Stimulated activated naive CD4-positive, alpha-beta T cell (primary cell): ENCODE measurements around the gene ETFA.
A peak's percentile ranks its signal among the peaks of the same experiment; 100 is the strongest.

Experiments
- DNase-seq, 6 experiments: peaks; one replicate each; lab custom pipeline; 2025; lab: John Stamatoyannopoulos, UW

The ETFA gene

GRCh38 chr15:76340803-76341365, 29.6 kb upstream of the ETFA start:
- DNase-seq, result peak in 3 of 6 experiments; percentile 34 to 56 (median 38)

- DNase-seq, result peak in 3 of 6 experiments; percentile 32 to 59 (median 44)
Measured at GRCh38 chr15:76340198-76340802, 29.0 kb upstream of the ETFA start.

GRCh38 chr15:76339305-76340197, 28.3 kb upstream of the ETFA start:
- peak in 3 of 6 experiments; percentile 28 to 59 (median 44) for DNase-seq

- DNase-seq, result peak in 1 of 6 experiments; percentile 33
Measured at GRCh38 chr15:76338486-76339304, 27.4 kb upstream of the ETFA start.

- peak in 2 of 6 experiments; percentile 33 to 43 for DNase-seq
Measured at GRCh38 chr15:76337696-76338485, 26.6 kb upstream of the ETFA start.

- DNase-seq, result peak in 1 of 6 experiments; percentile 45
Measured at GRCh38 chr15:76337059-76337695, 25.9 kb upstream of the ETFA start.

DNA sequence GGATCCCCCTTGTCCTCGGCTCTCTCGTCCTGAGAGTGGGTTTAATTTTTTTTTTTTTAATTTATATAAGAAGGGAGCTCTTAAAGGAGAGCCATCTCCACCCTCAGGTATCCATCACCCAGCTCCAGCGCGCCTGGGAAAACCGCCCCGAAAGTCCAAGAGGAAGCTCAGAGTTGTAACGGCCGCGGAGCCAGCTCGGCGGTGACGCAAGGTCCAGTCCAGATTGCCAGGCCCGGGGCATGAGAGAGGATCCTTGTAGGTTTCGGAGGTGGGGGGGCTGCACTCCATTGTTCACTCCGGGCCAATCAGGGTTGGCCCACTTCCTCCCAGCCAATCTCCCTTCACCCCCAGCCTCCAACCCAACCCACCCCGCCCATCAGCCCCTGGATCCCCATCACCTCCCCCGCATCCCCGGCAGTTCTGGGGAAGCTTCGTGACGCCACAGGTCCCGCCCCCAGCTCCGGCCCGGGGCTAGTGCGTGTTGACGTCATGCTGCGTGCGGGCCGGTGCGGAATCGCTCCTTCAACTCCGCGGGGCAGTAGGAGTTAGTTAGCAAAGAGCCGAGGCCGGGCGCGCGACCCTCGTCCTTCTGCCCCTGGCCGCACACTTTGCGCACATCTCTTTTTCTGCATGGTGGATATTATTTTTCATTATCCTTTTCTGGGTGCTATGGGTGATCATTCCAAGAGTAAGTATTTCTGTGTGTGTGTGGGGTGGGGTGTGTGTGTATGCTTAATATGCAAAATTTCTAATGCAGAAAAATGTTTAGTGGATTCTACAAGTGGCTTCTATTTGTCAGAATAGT, 25.2 kb upstream of the ETFA start, which contains the start of gene ISL2:
Gene ISL2, plus strand, starts transcription at position 520 of the 805 bp plus-strand sequence. Its CDS starts 111 bp downstream, at position 631.
- peak in 1 of 6 experiments; percentile 18 for DNase-seq

GRCh38 chr15:76335307-76336253, 24.3 kb upstream of the ETFA start:
- peak in 1 of 6 experiments; percentile 25 for DNase-seq

- DNase-seq, result no peak
Measured at GRCh38 chr15:76334438-76335306, 23.4 kb upstream of the ETFA start.

- DNase-seq, result no peak
Measured at GRCh38 chr15:76333720-76334437, 22.6 kb upstream of the ETFA start.

DNA sequence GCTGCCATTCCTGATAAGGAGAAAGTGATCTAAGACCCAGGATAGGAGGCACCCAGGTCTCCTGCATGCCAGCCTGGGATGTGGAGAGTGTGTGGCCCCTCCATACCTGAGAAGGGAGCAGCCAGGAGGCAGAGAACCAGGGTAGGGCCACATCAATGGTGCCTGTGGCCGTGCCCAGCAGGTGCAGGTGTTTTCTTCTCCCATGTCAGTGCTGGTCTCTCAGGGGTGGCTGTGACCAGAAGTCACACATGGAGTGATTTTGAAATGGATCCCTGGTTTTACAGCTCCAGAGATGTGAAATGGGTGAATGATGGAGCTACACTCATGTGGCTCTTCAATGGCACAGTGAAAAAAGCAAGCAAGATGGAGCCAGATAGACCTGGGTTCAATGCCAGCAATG, 22.0 kb upstream of the ETFA start:
- no peak for DNase-seq

DNA sequence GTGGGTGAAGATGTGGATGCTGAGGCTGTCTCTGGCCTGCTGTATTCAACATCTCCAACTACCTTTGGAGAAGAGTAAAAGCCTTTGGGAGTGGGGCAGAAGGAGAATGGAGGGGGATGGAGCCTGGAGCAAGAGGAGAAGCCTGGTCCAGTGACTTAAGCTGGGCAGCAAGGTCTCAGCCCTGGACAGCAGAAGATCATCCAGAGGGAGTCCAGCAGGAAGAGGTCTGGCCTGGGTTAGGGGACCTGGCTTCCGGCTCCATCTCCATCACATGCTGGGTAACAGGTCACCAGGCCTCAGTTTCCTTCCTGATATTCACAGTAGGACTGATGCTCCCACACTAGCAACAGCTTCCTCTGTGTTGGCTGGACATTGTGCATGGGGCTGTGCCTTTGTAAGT, 21.5 kb upstream of the ETFA start:
- no peak for DNase-seq

- no peak for DNase-seq
Measured at GRCh38 chr15:76330080-76330680, 18.9 kb upstream of the ETFA start.

DNA sequence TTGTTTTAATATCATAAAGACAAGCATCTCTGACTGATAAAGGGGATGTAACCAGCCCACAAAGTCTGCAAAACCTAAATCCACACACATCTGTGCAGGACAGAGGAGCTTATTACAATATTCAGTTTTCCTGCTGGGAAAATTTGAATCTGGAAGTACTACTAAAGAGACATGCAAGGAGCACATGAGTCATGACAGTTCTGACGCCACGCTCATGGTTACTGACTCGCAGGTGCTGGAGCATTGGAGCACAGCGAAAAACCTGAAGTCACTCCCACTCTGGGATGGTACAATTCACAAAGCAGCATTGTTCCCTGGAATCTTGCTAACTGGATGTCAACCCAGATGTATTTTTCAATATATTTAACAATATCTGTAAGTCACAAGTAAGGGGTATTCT, 17.7 kb upstream of the ETFA start:
- no peak for DNase-seq

DNA sequence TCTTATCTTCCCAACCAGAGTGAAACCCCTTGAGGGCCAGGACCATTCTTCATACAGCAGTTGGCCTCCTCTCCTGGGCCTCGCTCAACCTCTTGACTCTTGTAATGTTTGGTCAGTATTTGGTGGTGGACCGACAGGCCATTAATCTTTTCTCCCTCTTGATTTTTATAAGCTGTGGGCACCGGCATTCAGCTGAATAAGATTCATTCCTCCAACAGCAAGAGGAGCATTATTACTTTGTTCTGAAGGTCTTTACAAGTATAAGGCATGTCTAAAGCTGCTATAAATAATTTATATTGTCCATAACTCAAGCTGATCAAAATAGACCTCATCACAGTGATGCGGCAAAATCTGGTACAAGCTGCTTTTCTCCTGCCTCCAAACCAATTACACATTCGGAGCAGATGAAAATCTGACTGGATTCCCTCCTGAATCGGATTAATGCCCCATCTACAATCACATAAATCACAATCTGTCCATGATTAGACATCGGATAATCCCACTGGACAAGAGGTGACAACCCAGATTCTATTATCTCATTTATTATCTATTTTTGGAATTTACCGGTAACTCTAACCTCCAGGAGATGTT, 16.9 kb upstream of the ETFA start:
- no peak for DNase-seq
